GM21717 (cell line): Measurements from ENCODE around the gene DNAH6.

Experiments used
- ATAC-seq: cut with Tn5 transposase; IDR thresholded peaks from one replicate; pipeline ENCODE4 v1.9.1; 2021; ENCODE audit warnings: mild to moderate bottlenecking, moderate library complexity; ENCODE audit not compliant: unreplicated experiment

The DNAH6 gene

GRCh38 chr2:84788498-84788897 lies 272.2 kb downstream of the DNAH6 start:
- no peak for ATAC-seq

- no peak for ATAC-seq
Observed at GRCh38 chr2:84792856-84793522, 276.7 kb downstream of the DNAH6 start.

- ATAC-seq: no peak
Observed at GRCh38 chr2:84793641-84794040, 277.3 kb downstream of the DNAH6 start.

- ATAC-seq: no peak
Observed at GRCh38 chr2:84796798-84797197, 280.5 kb downstream of the DNAH6 start.

- ATAC-seq: no peak
Observed at GRCh38 chr2:84797271-84797670, 281.0 kb downstream of the DNAH6 start.

- ATAC-seq: peak; percentile 17
Observed at GRCh38 chr2:84799772-84800171, 283.5 kb downstream of the DNAH6 start.

- ATAC-seq: peak; percentile 91
Observed at GRCh38 chr2:84800194-84800805, 284.0 kb downstream of the DNAH6 start.

GRCh38 chr2:84801811-84802210 lies 285.5 kb downstream of the DNAH6 start:
- no peak for ATAC-seq

- ATAC-seq: no peak
Observed at GRCh38 chr2:84805250-84805958, 289.1 kb downstream of the DNAH6 start.

- no peak for ATAC-seq
Observed at GRCh38 chr2:84807063-84807485, 290.8 kb downstream of the DNAH6 start.

GRCh38 chr2:84808279-84808678 lies 292.0 kb downstream of the DNAH6 start:
- ATAC-seq: no peak

- no peak for ATAC-seq
Observed at GRCh38 chr2:84811839-84812431, 295.6 kb downstream of the DNAH6 start.

GRCh38 chr2:84815146-84815545 lies 298.8 kb downstream of the DNAH6 start:
- no peak for ATAC-seq

GRCh38 chr2:84816426-84817026 lies 300.2 kb downstream of the DNAH6 start:
- peak; percentile 81 for ATAC-seq

- ATAC-seq: peak; percentile 91
Observed at GRCh38 chr2:84817239-84817655, 300.9 kb downstream of the DNAH6 start.

- ATAC-seq: no peak
Observed at GRCh38 chr2:84821806-84822205, 305.5 kb downstream of the DNAH6 start.

- ATAC-seq: no peak
Observed at GRCh38 chr2:84823229-84823628, 306.9 kb downstream of the DNAH6 start.

GRCh38 chr2:84823788-84824187 lies 307.5 kb downstream of the DNAH6 start:
- no peak for ATAC-seq

GRCh38 chr2:84827978-84828575 lies 311.8 kb downstream of the DNAH6 start:
- no peak for ATAC-seq

- no peak for ATAC-seq
Observed at GRCh38 chr2:84829693-84830092, 313.4 kb downstream of the DNAH6 start.

- no peak for ATAC-seq
Observed at GRCh38 chr2:84830095-84830494, 313.8 kb downstream of the DNAH6 start.
